CD4-positive, alpha-beta T cell treated with Interleukin-17A for 4 hours (primary cell): ENCODE data around the gene E2F3.
A peak's percentile ranks its signal among the peaks of the same experiment; 100 is the strongest.

Experiments
- DNase-seq: peaks from one replicate; pipeline ENCODE4 v3.0.0-alpha.2; 2020; ENCODE audit warnings: mixed read lengths

E2F3 gene

GRCh38 chr6:20401205-20402091 is at the start of gene E2F3:
Gene E2F3 (plus strand): TSS chr6:20401879. CDS start chr6:20402233, 354 bp downstream.
- peak; percentile 98 for DNase-seq

- no peak for DNase-seq
These were observed 49.3 kb upstream of the E2F3 start for GRCh38 chr6:20352346-20352745.

GRCh38 chr6:20353134-20353533 is 48.5 kb upstream of the E2F3 start:
- DNase-seq = no peak

DNA sequence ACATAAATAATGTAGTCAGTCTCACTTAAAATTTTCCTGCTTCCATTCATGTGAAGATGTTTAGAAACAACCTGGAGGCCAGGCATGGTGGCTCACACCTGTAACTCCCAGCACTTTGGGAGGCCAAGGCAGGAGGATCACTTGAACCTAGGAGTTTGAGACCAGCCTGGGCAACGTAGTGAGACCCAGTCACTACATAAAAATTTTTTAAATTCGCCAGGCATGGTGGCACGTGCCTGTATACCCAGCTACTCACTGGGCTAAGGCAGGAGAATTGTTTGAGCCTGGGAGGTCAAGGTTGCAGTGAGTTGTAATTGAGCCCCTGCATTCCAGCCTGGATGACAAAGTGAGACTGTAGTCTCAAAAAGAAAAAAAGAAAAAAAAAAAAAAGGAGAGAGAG is 47.3 kb upstream of the E2F3 start:
- DNase-seq = no peak

- DNase-seq = no peak
These were observed 41.1 kb upstream of the E2F3 start for GRCh38 chr6:20360471-20361119.

- DNase-seq = no peak
These were observed 39.1 kb upstream of the E2F3 start for GRCh38 chr6:20362623-20363022.

- DNase-seq = no peak
These were observed 37.4 kb upstream of the E2F3 start for GRCh38 chr6:20364327-20364726.

DNA sequence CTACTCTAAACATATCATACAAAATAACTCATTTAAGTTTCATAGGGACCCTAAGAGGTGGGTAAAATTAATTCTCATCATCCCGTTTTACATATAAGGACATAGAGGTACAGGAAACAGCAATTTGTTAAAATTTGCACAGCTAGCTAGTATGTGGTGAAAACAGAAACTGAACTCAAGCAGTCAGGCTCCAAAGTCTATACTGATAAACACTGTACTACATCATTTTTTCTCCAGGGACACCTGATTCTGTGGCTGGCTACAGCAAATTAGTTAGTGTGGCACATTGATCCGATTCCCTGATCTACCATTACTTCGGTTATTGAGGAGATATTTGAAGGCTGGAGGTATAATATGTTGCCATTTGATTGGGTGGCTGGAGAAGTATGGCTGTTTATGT is 36.2 kb upstream of the E2F3 start:
- DNase-seq = peak; percentile 16

GRCh38 chr6:20366082-20366830 is 35.4 kb upstream of the E2F3 start:
- DNase-seq = peak; percentile 81

GRCh38 chr6:20367743-20368485 is 33.8 kb upstream of the E2F3 start:
- peak; percentile 52 for DNase-seq

- DNase-seq = no peak
These were observed 31.3 kb upstream of the E2F3 start for GRCh38 chr6:20370393-20370792.

- DNase-seq = no peak
These were observed 30.9 kb upstream of the E2F3 start for GRCh38 chr6:20370801-20371200.

DNA sequence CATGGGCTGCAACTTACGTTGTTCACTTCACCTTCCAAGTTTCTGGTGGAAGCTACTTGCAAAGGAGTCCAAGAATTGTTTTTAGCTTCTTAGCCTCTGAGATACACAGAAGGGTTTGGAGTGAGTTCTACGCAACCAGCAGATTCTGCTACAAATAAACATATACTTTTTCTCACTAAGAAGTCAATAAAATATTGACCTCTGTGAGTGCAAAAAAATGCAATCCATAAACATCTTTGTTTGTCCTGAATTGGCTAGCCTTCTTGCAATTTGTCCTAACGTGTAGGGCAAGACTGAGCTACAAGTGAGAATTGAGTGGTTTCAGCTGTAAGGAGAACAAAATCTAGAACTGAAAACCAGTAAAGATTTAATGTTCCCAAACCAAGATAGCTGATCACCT is 26.2 kb upstream of the E2F3 start:
- no peak for DNase-seq

GRCh38 chr6:20377623-20378265 is 23.9 kb upstream of the E2F3 start:
- no peak for DNase-seq

DNA sequence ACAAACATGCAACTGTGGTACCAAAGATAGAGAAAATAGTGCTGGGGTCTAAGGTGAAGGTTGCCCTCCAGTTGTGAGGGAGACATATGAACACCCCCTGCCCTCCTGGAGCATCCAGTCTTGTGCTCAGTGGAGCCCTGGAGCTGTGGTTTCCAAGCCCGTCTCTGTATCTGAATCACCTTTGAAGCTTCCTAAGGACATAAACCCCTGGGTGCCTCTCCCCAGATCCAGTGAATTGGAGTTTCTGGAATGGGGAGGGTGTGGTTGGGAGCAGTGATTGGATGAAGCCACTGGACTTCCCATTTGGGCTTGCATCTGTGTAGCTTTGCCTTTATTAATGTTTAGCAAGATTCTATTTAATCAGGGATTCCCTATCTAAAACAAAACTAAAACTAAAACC is 22.4 kb upstream of the E2F3 start:
- DNase-seq = no peak

DNA sequence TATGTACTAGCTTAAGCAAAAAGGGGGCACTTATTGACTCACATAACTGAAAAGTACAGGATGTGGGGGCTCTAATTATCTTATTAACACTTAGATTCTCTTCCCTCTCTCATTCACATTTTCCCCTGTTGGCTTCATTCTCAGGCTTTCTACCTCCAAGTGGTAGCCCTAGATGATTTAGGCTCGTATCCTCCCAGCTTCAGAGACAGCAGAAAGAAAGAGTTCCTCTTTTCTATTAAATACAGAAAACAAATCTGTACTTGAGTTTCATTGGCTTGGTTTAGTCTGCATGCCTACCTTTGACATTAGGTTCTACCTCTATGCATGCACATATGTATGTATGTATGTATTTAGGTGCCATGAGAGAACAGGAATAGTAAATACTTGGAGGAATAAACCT is 15.5 kb upstream of the E2F3 start:
- DNase-seq = no peak

- no peak for DNase-seq
These were observed 12.6 kb upstream of the E2F3 start for GRCh38 chr6:20389066-20389465.

DNA sequence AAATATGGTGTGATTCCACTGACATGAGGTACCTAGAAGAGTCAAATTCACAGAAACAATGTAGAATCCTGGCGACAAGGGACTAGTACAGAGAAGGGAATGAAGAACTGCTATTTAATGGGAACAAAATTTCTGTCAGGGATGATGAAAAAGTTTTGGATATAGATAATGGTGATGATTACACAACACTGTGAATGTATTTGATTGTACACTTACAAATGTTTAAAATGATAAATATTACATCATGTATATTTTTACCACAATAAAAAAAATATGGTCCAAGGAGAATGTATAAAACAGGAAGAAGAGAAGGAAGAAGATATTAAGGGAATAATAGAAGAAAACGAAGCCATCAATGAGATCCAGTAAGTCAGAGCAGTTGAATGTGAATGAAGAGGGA is 8.4 kb upstream of the E2F3 start:
- no peak for DNase-seq

DNA sequence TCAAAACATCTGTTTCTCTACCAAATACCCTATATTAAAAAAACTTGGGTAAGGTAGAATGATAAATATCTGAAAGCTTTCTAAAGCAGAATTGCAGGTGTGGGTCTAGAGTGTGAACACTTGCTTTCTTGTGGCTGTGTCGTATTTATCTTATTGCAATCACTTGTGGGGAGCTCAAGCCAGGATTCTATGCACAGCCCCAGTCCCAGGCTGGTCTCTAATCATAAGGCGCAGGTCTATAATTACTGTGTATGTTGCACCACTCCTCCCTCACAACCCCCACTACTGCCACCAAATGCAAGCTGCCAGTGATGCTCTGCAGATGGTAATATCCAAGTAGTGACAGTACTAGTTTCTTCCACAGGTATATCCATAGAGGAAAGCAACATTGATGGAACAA is 2.2 kb upstream of the E2F3 start:
- DNase-seq = peak; percentile 7

GRCh38 chr6:20400456-20401204 is 1.0 kb upstream of the E2F3 start:
- DNase-seq = peak; percentile 56

DNA sequence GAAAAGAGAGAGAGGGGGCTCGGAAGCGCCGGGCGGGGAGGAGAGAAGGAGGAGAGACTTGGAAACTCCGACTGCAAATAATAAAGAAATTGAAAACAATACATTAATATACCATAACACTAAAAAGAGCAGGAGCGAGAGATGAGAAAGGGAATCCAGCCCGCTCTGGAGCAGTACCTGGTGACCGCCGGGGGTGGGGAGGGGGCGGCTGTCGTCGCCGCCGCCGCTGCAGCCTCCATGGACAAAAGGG is 338 bp downstream of the E2F3 start:
- no peak for DNase-seq
